HepG2 (cell line): ENCODE data around the gene ROMO1. TPM values are rescaled to one million over a fixed set of nuclear protein-coding genes. Genes with fewer than 3 reads are reported as not detected.

ENCODE experiments used
- ATM ChIP-seq: fragments of 450-650 bp; IDR thresholded peaks from 2 replicates; pipeline ENCODE4 v1.7.1; 2017; ENCODE audit warnings: mild to moderate bottlenecking, borderline replicate concordance
- CAMTA2 ChIP-seq: sonication (generic); formaldehyde crosslinking; IDR thresholded peaks from 2 replicates; pipeline ENCODE4 v1.4.0; 2020; ENCODE audit warnings: mild to moderate bottlenecking, missing genetic modification reagents, borderline replicate concordance
- EED ChIP-seq: sonication (generic); formaldehyde crosslinking; IDR thresholded peaks from 2 replicates; pipeline ENCODE4 v1.5.0; 2020; ENCODE audit warnings: mild to moderate bottlenecking, missing genetic modification reagents
- HOXD1 ChIP-seq: sonication (generic); formaldehyde crosslinking; IDR thresholded peaks from 2 replicates; pipeline ENCODE4 v1.5.0; 2020; ENCODE audit warnings: missing genetic modification reagents
- KDM5A ChIP-seq: fragments of 200-600 bp; sonication (generic); IDR thresholded peaks from 2 replicates; pipeline ENCODE4 v1.7.0; 2018; ENCODE audit warnings: antibody characterized with exemption, mild to moderate bottlenecking, low read length, borderline replicate concordance
- MATR3 ChIP-seq: sonication (generic); formaldehyde crosslinking; IDR thresholded peaks from 2 replicates; pipeline ENCODE4 v1.4.0; 2020; ENCODE audit warnings: missing genetic modification reagents
- MTF2 ChIP-seq: sonication (generic); formaldehyde crosslinking; IDR thresholded peaks from 2 replicates; pipeline ENCODE4 v1.5.0; 2020; ENCODE audit warnings: missing genetic modification reagents, borderline replicate concordance
- NFKBIZ ChIP-seq: IDR thresholded peaks from 2 replicates; pipeline ENCODE4 v1.6.1; 2018; ENCODE audit warnings: missing genetic modification reagents, missing compliant biosample characterization
- NKX3-1 ChIP-seq: sonication (generic); formaldehyde crosslinking; IDR thresholded peaks from 2 replicates; pipeline ENCODE4 v1.5.0; 2020; ENCODE audit warnings: missing genetic modification reagents
- NPAS2 ChIP-seq: sonication (generic); formaldehyde crosslinking; IDR thresholded peaks from 2 replicates; pipeline ENCODE4 v1.8.0; 2022; ENCODE audit warnings: mild to moderate bottlenecking, missing genetic modification reagents, borderline replicate concordance
- PRPF4 ChIP-seq: fragments of 200-400 bp; formaldehyde crosslinking; IDR thresholded peaks from 2 replicates; pipeline ENCODE4 v1.6.1; 2016; ENCODE audit warnings: low read length, low read depth; ENCODE audit not compliant: poor library complexity, severe bottlenecking
- RARG ChIP-seq: sonication (generic); formaldehyde crosslinking; IDR thresholded peaks from 2 replicates; pipeline ENCODE4 v1.4.0; 2020; ENCODE audit warnings: low read depth, mild to moderate bottlenecking, missing genetic modification reagents
- SIX1 ChIP-seq: sonication (generic); formaldehyde crosslinking; IDR thresholded peaks from 2 replicates; pipeline ENCODE4 v1.4.0; 2020; ENCODE audit warnings: missing genetic modification reagents, borderline replicate concordance
- SMAD3 ChIP-seq: sonication (generic); formaldehyde crosslinking; IDR thresholded peaks from 2 replicates; pipeline ENCODE4 v1.4.0; 2020; ENCODE audit warnings: missing genetic modification reagents
- TBL1XR1 ChIP-seq: fragments of 150-350 bp; IDR thresholded peaks from 2 replicates; pipeline ENCODE4 v1.6.1; 2014; ENCODE audit warnings: borderline replicate concordance, low read length; ENCODE audit not compliant: partially characterized antibody
- TRIM24 ChIP-seq: sonication (generic); formaldehyde crosslinking; IDR thresholded peaks from 2 replicates; pipeline ENCODE4 v1.8.0; 2022; ENCODE audit warnings: mild to moderate bottlenecking, missing genetic modification reagents
- ZBTB42 ChIP-seq: sonication (generic); formaldehyde crosslinking; IDR thresholded peaks from 2 replicates; pipeline ENCODE4 v1.5.0; 2020; ENCODE audit warnings: mild to moderate bottlenecking, missing genetic modification reagents
- ZBTB7B ChIP-seq: sonication (generic); formaldehyde crosslinking; IDR thresholded peaks from 2 replicates; pipeline ENCODE4 v1.4.0; 2020; ENCODE audit warnings: missing genetic modification reagents
- ZNF17 ChIP-seq: sonication (generic); formaldehyde crosslinking; IDR thresholded peaks from 2 replicates; pipeline ENCODE4 v1.5.0; 2020; ENCODE audit warnings: mild to moderate bottlenecking, missing genetic modification reagents
- ZNF333 ChIP-seq: sonication (generic); formaldehyde crosslinking; IDR thresholded peaks from 2 replicates; pipeline ENCODE4 v1.4.0; 2020; ENCODE audit warnings: mild to moderate bottlenecking, missing genetic modification reagents, borderline replicate concordance
- ZNF350 ChIP-seq: sonication (generic); formaldehyde crosslinking; IDR thresholded peaks from 2 replicates; pipeline ENCODE4 v1.4.0; 2020; ENCODE audit warnings: mild to moderate bottlenecking, low read depth, missing genetic modification reagents, borderline replicate concordance
- ZNF432 ChIP-seq: sonication (generic); formaldehyde crosslinking; IDR thresholded peaks from 2 replicates; pipeline ENCODE4 v1.5.0; 2020; ENCODE audit warnings: missing genetic modification reagents, mild to moderate bottlenecking, borderline replicate concordance
- ZNF564 ChIP-seq: sonication (generic); formaldehyde crosslinking; IDR thresholded peaks from 2 replicates; pipeline ENCODE4 v1.8.1; 2023; ENCODE audit warnings: mild to moderate bottlenecking, missing genetic modification reagents
- ZNF616 ChIP-seq: sonication (generic); formaldehyde crosslinking; IDR thresholded peaks from 2 replicates; pipeline ENCODE4 v1.5.0; 2020; ENCODE audit warnings: low read depth, mild to moderate bottlenecking, missing genetic modification reagents
- ZNF713 ChIP-seq: sonication (generic); formaldehyde crosslinking; IDR thresholded peaks from 2 replicates; pipeline ENCODE4 v1.4.0; 2020; ENCODE audit warnings: mild to moderate bottlenecking, missing genetic modification reagents
- polyA plus RNA-seq, 8 experiments: library from polyadenylated mRNA; depleted of rRNA in 3 of 8; stranded (reverse) in 7 of 8; unstranded in 1 of 8; fragments of >200 nt; fragmentation: Illumina TruSeq in 4 of 8; extraction: Trizol in 4 of 8; gene quantifications; 2 replicates each; pipeline versions ENCODE4 v1.2.1 to v1.2.3, GENCODE V29; 2011 to 2016; ENCODE audit warnings: low read depth in 4 of 8, missing spikeins in 1 of 8, mixed read lengths in 1 of 8; ENCODE audit not compliant: insufficient read depth in 1 of 8
- total RNA-seq, 5 experiments: library from RNA; depleted of rRNA; stranded (reverse); fragments of >200 nt; fragmentation: Illumina TruSeq; extraction: Trizol; gene quantifications; 2 replicates each; pipeline ENCODE4 v1.2.3, GENCODE V29; 2016; ENCODE audit warnings: low read depth in 1 of 5
- TF ChIP-seq, protein P1 (sequence below): sonication (generic); IDR thresholded peaks from 2 replicates; pipeline ENCODE4 v1.6.1; 2016; ENCODE audit warnings: low read depth, borderline replicate concordance

ROMO1 gene
- total and polyA plus RNA-seq, 2 of the 13 experiments (the other 11 are each of a cell fraction or from before 2014, with no cell fraction given), result 636 to 755 TPM

DNA sequence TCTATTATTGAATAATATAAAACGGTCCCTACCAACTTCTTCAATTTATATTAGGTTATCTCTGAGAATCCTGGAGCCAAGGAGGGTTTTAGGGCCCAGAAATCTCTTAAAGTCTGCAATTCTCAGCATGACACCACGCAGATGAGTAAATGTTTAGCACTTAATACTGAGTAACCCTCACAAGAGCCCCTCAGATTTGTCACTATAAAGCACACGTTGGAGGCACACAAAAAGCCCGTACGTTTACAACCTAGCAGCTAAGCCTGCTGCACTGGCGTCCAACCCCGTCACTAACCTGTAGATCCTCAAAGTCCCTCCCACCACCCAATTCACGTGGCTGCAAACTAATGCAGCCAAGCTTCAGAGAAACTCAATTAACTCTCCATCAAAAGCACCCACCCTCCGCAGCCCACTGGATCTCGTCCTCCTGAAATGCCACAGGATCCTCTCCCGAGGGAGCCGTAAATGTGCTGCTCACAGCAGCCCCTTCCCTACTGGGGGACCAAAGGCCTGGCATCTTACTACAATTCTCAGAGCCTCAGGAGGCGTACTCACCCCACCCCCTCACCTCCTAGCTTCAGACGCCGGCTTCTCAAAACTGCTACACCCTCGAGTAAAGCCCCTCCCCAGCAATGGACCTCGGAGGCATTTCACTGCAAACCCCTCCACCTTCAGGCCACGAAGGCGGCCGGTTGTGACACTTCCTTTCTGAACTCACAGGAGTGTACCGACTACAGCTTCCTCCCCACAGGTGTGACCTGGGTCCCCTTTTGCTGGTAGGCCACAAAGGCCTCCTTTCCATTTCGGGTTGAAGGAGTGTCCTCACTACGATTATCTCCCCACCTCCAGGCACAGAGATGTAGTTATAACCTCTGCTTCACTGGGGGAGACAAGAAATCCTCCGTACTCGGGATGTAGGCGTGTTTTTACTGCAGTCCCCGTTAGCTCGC lies 35.4 kb upstream of the ROMO1 start (continued):
- TF ChIP-seq ZNF17, result peak; percentile 17; the same call in 1 of the 2 replicates
- TF ChIP-seq MTF2 (CRISPR knock-in tag), result no peak; the same call in 1 of the 2 replicates
- no peak for TF ChIP-seq KDM5A
- TF ChIP-seq ZNF333, result peak; percentile 19
- TF ChIP-seq ZNF713 (CRISPR knock-in tag), result no peak
- no peak for TF ChIP-seq NFKBIZ (CRISPR knock-in tag)
- TF ChIP-seq NPAS2 (CRISPR knock-in tag), result no peak
- no peak for TF ChIP-seq HOXD1 (CRISPR knock-in tag)
- TF ChIP-seq, protein P1, sequence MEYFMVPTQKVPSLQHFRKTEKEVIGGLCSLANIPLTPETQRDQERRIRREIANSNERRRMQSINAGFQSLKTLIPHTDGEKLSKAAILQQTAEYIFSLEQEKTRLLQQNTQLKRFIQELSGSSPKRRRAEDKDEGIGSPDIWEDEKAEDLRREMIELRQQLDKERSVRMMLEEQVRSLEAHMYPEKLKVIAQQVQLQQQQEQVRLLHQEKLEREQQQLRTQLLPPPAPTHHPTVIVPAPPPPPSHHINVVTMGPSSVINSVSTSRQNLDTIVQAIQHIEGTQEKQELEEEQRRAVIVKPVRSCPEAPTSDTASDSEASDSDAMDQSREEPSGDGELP, result no peak
- no peak for TF ChIP-seq ZBTB42
- no peak; the same call in 1 of the 2 replicates for TF ChIP-seq NKX3-1 (CRISPR knock-in tag)
- TF ChIP-seq EED, result no peak
- TF ChIP-seq RARG (CRISPR knock-in tag), result no peak
- TF ChIP-seq PRPF4, result no peak
- 0 out of 2 replicates have a peak, but pooled peaks have one; percentile 63 for TF ChIP-seq SMAD3 (CRISPR knock-in tag)
- no peak for TF ChIP-seq MATR3
- TF ChIP-seq CAMTA2, result peak; percentile 60; the same call in 1 of the 2 replicates
- no peak for TF ChIP-seq ZNF564
- no peak for TF ChIP-seq ZNF616 (CRISPR knock-in tag)
- no peak for TF ChIP-seq SIX1 (CRISPR knock-in tag)
- no peak for TF ChIP-seq TBL1XR1
- TF ChIP-seq ATM, result no peak
- TF ChIP-seq ZNF432 (CRISPR knock-in tag), result no peak
- TF ChIP-seq ZNF350 (CRISPR knock-in tag), result no peak
- TF ChIP-seq TRIM24 (CRISPR knock-in tag), result no peak
- TF ChIP-seq ZBTB7B, result 0 out of 2 replicates have a peak, but pooled peaks have one; percentile 7
